Urothelium cell line (cell line): ENCODE data around the gene RAB31.
A peak's percentile ranks its signal among the peaks of the same experiment; 100 is the strongest.
"Not testable (repeated sequence)": the region's sequence is repeated elsewhere in the genome, so short reads cannot be mapped to it uniquely, and the experiment has no call there.

Experiments
- DNase-seq: peaks from one replicate; pipeline ENCODE4 v3.0.0; 2011; ENCODE audit warnings: low spot score, mixed read lengths
- FAIRE-seq: peaks from 2 replicates; lab custom pipeline; 2011; peaks lifted over from hg19 to GRCh38; lab: Jason Lieb, UNC

The RAB31 gene

GRCh38 chr18:9874728-9875127 lies 166.6 kb downstream of the RAB31 start:
- FAIRE-seq: no peak
- DNase-seq: no peak

- FAIRE-seq (no peak), DNase-seq (no peak)
These were observed 168.2 kb downstream of the RAB31 start for GRCh38 chr18:9876212-9876866.

- peak; percentile 34 for DNase-seq
- FAIRE-seq: peak; percentile 55
These were observed 169.0 kb downstream of the RAB31 start for GRCh38 chr18:9876867-9877654.

- no peak for FAIRE-seq
These were observed 169.5 kb downstream of the RAB31 start for GRCh38 chr18:9877655-9878014.

GRCh38 chr18:9878095-9878494 lies 170.0 kb downstream of the RAB31 start:
- DNase-seq: no peak
- no peak for FAIRE-seq

More at GRCh38 chr18:9877655-9878014, 169.5 kb downstream of the RAB31 start:
- DNase-seq: no peak

GRCh38 chr18:9878783-9879242 lies 170.7 kb downstream of the RAB31 start:
- DNase-seq (no peak), FAIRE-seq (no peak)

- no peak for FAIRE-seq
- no peak for DNase-seq
These were observed 176.0 kb downstream of the RAB31 start for GRCh38 chr18:9884090-9884489.

GRCh38 chr18:9884532-9885140 lies 176.5 kb downstream of the RAB31 start:
- FAIRE-seq (no peak), DNase-seq (no peak)

- no peak for DNase-seq
- no peak for FAIRE-seq
These were observed 177.3 kb downstream of the RAB31 start, which contains the start of gene TXNDC2 for GRCh38 chr18:9885170-9886004. Gene TXNDC2, plus strand, starts transcription at chr18:9885973. Its CDS starts 708 bp downstream, at chr18:9886681.

- DNase-seq (no peak), FAIRE-seq (no peak)
These were observed 177.9 kb downstream of the RAB31 start for GRCh38 chr18:9886005-9886348.

GRCh38 chr18:9887992-9888391 lies 179.9 kb downstream of the RAB31 start:
- FAIRE-seq: no peak
- DNase-seq: no peak

GRCh38 chr18:9890196-9890595 lies 182.1 kb downstream of the RAB31 start:
- DNase-seq (no peak), FAIRE-seq (no peak)

- no peak for DNase-seq
- FAIRE-seq: no peak
These were observed 182.9 kb downstream of the RAB31 start for GRCh38 chr18:9890957-9891356.

GRCh38 chr18:9891515-9891914 lies 183.4 kb downstream of the RAB31 start:
- not testable (repeated sequence) for FAIRE-seq, DNase-seq

GRCh38 chr18:9894454-9895068 lies 186.5 kb downstream of the RAB31 start:
- FAIRE-seq (peak; percentile 42), DNase-seq (no peak)

- no peak for DNase-seq
- no peak for FAIRE-seq
These were observed 189.0 kb downstream of the RAB31 start for GRCh38 chr18:9897129-9897528.

GRCh38 chr18:9897787-9898291 lies 189.7 kb downstream of the RAB31 start:
- FAIRE-seq, DNase-seq: not testable (repeated sequence)

GRCh38 chr18:9898792-9899549 lies 190.9 kb downstream of the RAB31 start:
- FAIRE-seq: peak; percentile 9
- peak; percentile 44 for DNase-seq

- FAIRE-seq: not testable (repeated sequence)
These were observed 191.4 kb downstream of the RAB31 start for GRCh38 chr18:9899550-9899930.

More at GRCh38 chr18:9899550-9899930, 191.4 kb downstream of the RAB31 start:
- not testable (repeated sequence) for DNase-seq
